ENCODE measurements around the gene SLN. TPM values are rescaled to one million over a fixed set of nuclear protein-coding genes. Genes with fewer than 3 reads are reported as not detected.

The SLN gene
- total RNA-seq, 3 donors from 2014 or later, result not detected

DNA sequence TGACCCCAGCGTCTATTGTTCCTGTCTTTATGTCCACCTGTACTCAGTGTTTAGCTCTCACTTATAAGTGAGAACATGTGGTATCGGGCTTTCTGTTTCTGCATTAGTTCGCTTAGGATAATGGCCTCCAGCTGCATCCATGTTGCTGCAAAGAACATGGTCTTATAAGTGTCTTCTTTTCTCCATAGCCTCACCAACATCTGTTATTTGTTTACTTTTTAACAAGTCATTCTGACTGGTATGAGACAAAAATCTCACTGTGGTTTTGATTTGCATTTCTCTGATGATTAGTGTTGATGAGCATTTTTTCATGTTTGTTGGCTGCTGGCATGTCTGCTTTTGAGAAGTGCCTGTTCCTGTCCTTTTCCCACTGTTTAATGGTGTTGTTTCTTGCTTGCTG, 21.7 kb upstream of the SLN start:
- Mint-ChIP-seq H3K27me3 (ENCODE audit: low read depth) (peaks cover 11% of the 10 kb centered on the region), H3K4me3 (no peak overlapping the region), H3K36me3 (ENCODE audit: insufficient read depth) (no peaks in the 10 kb centered on the region), H3K9me3 (no peaks in the 10 kb centered on the region), H3K4me1 (ENCODE audit: low read depth) (no peaks in the 10 kb centered on the region)
- no peak for DNase-seq
- ATAC-seq, result no peak

DNA sequence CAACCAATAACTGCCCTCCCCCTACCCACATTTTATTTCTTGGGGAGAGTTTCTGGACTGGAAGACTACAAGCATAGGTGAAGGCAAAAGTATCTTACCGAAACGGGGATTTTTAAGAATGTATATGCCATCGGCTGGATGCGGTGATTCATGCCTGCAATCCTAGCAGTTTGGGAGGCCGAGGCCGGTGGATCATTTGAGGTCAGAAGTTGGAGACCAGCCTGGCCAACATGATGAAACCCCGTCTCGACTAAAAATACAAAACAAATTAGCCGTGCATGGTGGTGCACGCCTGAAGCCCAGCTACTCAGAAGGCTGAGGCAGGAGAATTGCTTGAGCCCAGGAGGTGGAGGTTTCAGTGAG, 20.8 kb upstream of the SLN start:
- H3K9me3 Mint-ChIP-seq, result no peaks in the 10 kb centered on the region
- no peak for ATAC-seq

DNA sequence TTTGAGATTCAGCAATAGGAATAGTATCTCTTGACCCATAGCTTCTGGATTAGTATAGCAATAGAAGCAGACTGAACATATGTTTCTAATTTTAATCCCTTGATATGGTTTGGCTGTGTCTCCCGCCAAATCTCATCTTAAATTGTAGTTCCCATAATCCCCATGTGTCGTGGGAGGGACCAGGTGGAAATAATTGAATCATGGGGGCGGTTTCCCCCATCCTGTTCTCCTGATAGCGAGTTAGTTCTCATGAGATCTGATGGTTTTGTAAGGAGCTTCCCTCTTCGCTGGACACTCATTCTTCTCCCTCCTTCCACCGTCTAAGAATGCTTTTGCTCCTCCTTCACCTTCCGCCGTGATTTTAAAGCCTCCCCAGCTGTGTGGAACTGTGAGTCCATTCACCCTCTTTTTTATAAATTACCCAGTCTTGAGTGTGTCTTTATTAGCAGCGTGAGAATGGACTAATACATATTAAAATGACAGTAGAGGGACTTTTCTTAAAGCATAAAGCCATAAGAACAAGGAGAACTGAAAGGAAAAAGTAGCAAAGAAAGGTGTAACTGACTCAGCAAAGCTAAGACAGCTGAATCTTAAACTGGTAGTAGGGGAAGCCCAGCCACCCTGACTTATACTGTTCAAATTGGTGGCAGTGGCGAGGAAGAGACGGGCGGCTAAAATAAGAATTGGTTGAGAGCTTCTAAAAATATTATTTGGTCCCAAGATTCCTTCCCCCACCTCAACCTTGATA, 20.3 kb upstream of the SLN start:
- no peaks in the 10 kb centered on the region for H3K9me3 Mint-ChIP-seq
- H3K27me3 Mint-ChIP-seq (ENCODE audit: low read depth), result peaks cover 14% of the 10 kb centered on the region
- DNase-seq, result no peak
- no peak overlapping the region for H3K4me3 Mint-ChIP-seq
- no peaks in the 10 kb centered on the region for H3K36me3 Mint-ChIP-seq (ENCODE audit: insufficient read depth)
- H3K4me1 Mint-ChIP-seq (ENCODE audit: low read depth), result no peaks in the 10 kb centered on the region
- no peak for ATAC-seq

More for the DNA sequence above, 20.8 kb upstream of the SLN start:
- Mint-ChIP-seq H3K27me3 (ENCODE audit: low read depth) (peaks cover 14% of the 10 kb centered on the region), H3K4me1 (ENCODE audit: low read depth) (no peaks in the 10 kb centered on the region), H3K4me3 (no peak overlapping the region), H3K36me3 (ENCODE audit: insufficient read depth) (no peaks in the 10 kb centered on the region)
- no peak for DNase-seq

DNA sequence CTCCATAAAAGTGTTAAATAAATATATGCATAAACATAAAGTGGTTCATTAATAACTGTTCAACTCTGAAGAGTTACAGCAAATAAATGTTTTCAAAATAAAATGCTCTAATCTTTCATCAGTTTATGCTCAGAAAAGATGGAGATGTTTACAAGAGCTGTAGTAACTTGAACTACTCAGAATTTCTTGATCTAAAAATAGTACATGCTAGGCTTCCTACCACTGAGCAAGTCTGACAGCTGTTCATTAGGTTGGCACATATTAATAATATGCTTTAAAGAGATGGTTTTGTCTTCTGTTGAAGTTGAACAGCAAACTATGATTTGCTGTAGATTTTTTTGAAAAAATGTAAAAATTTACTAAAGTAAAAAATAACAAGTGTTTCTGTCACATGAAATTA, 10.8 kb upstream of the SLN start:
- H3K4me1 Mint-ChIP-seq (ENCODE audit: low read depth), result no peaks in the 10 kb centered on the region
- no peaks in the 10 kb centered on the region for H3K36me3 Mint-ChIP-seq (ENCODE audit: insufficient read depth)
- H3K9me3 Mint-ChIP-seq, result no peaks in the 10 kb centered on the region

DNA sequence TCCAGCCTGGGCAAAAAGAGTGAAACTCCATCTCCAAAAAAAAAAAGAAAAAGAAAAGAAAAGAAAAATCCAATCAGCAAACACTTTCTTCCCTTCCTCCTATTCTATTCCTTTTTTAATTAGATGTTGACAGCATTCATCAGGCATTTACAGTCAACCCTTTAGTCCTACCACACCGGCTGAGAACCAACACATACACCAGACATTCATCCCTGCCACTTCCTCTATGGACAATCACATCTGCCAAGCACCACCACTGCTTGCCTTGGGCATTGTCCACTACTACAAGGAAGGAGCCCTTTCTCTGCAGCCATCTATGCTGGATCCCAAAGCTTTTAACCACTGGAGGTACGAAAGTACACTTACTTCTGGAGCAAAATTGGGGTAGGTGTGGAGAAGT, 9.4 kb upstream of the SLN start:
- ATAC-seq (no peak), DNase-seq (no peak)
- Mint-ChIP-seq H3K4me1 (ENCODE audit: low read depth) (no peaks in the 10 kb centered on the region), H3K9me3 (no peaks in the 10 kb centered on the region), H3K36me3 (ENCODE audit: insufficient read depth) (no peaks in the 10 kb centered on the region), H3K4me3 (no peak overlapping the region), H3K27me3 (ENCODE audit: low read depth) (peaks cover 5% of the 10 kb centered on the region)

More for the DNA sequence above, 10.8 kb upstream of the SLN start:
- Mint-ChIP-seq H3K4me3 (no peak overlapping the region), H3K27me3 (ENCODE audit: low read depth) (peaks cover 3% of the 10 kb centered on the region)
- DNase-seq, result no peak
- no peak for ATAC-seq

DNA sequence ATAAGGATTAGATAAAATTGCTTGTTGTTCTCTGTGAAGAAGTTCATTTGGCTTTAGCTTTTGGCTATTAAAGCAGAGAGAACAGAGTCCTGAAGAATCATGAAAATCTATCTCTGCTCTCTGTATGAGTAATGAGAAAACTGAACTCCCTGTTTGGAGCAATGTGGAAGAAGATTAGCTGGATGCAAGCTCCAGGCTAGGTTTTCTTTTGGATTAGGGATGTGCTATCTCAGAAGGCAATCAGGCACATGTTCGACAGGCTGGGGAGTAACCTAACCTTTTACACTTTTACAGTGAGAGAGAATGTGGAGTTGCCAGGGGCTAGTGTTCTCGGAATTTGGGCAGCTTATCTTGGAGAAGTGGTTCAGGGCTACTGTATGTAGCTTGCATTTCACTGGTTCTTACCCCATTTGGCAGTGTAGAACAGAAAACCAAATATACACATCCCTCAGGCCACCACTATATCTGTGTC, 8.5 kb upstream of the SLN start:
- H3K9me3 Mint-ChIP-seq, result no peaks in the 10 kb centered on the region
- DNase-seq (no peak), ATAC-seq (no peak)
- H3K4me3 Mint-ChIP-seq, result no peak overlapping the region
- no peaks in the 10 kb centered on the region for H3K36me3 Mint-ChIP-seq (ENCODE audit: insufficient read depth)
- peaks cover 8% of the 10 kb centered on the region for H3K27me3 Mint-ChIP-seq (ENCODE audit: low read depth)
- no peaks in the 10 kb centered on the region for H3K4me1 Mint-ChIP-seq (ENCODE audit: low read depth)

DNA sequence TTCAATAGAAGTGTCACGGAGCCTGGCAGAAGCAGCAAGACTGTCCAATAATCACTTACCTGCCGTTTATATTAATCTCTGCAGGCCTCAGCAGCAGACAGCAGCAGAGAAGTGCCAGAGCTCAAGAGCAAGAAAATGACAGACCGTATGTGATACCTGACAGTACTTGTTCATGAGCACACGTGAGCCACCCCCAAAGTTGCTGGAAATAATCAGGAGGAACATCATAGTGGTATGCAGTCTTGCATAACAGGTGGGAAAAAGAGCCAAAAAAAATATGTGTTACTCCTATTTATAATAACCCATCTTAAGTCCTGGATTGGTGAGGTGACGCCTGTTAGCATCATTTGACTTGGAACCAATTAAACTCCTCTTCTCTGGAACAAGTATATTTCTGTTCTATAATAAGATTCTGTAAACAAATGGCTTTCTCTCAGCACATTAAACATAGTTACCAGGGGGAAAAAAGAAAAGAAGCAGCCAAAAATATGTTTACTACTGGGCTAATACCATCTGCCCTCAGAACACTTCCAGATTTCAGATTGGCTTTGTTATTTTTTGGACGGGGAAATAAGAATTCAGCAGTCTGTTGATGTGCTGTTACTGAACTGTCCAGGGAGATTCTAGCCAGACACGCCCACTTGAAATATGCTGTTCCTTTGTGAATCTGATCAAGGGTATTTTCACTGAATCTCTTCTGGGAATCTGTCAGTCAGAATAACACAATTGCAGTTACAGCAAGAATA, 7.9 kb upstream of the SLN start:
- no peaks in the 10 kb centered on the region for H3K9me3 Mint-ChIP-seq
- H3K4me3 Mint-ChIP-seq, result no peak overlapping the region
- no peaks in the 10 kb centered on the region for H3K36me3 Mint-ChIP-seq (ENCODE audit: insufficient read depth)
- peaks cover 10% of the 10 kb centered on the region for H3K27me3 Mint-ChIP-seq (ENCODE audit: low read depth)
- DNase-seq, result no peak
- no peak for ATAC-seq
- no peaks in the 10 kb centered on the region for H3K4me1 Mint-ChIP-seq (ENCODE audit: low read depth)

DNA sequence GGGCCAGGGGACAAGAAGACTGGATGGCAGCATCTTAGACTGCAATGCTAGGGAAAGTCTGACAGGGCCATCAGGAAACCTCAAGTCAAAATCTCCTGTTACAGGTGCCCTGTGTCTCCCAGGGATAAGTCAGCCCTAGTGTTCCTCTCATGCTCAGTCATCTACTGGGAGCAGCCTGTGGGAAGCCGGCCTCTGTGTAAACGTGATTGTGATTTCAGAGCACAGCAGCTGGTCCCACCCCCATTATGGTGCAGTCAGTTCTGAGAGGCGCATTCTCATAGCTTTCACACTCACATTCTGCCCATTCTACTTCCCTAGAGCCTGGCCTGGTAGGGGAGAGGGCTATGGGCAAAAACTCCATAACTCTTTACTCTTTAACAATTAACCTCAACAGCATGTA, 7.2 kb upstream of the SLN start:
- no peak for DNase-seq

DNA sequence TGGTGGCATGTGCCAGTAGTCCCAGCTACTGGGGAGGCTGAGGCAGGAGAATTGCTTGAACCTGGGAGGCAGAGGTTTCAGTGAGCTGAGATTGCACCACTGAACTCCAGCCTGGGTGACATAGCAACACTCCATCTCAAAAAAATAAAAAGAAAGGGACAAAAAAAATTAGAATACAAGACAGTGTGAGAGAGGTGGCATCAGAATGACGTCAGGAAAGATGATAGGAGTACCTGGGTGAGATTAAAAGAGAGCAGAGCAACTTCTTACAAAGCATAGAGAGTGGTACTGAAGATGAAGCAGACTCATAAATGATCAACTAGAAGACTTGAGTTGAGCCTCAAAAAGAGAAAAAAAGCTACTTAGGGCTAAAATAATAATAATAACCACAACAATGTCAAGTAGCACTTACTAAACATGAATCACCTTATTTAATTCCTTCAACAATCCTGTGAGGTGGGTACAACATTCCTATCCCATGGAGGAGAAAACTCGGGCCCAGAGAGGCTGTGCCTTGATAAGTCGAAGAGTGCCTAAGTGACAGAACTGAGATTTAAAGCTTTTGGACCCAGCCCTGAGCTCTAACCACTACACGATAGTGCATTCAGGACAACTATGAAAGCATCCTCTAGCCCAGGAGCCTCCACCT, 5.2 kb upstream of the SLN start:
- Mint-ChIP-seq H3K27me3 (ENCODE audit: low read depth) (peaks cover 23% of the 10 kb centered on the region), H3K4me3 (no peak overlapping the region), H3K4me1 (ENCODE audit: low read depth) (no peaks in the 10 kb centered on the region), H3K9me3 (no peaks in the 10 kb centered on the region), H3K36me3 (ENCODE audit: insufficient read depth) (no peaks in the 10 kb centered on the region)
- DNase-seq (no peak), ATAC-seq (no peak)

More for the DNA sequence above, 7.2 kb upstream of the SLN start:
- Mint-ChIP-seq H3K4me3 (no peak overlapping the region), H3K36me3 (ENCODE audit: insufficient read depth) (no peaks in the 10 kb centered on the region), H3K27me3 (ENCODE audit: low read depth) (peaks cover 14% of the 10 kb centered on the region), H3K4me1 (ENCODE audit: low read depth) (no peaks in the 10 kb centered on the region), H3K9me3 (no peaks in the 10 kb centered on the region)
- ATAC-seq, result no peak

DNA sequence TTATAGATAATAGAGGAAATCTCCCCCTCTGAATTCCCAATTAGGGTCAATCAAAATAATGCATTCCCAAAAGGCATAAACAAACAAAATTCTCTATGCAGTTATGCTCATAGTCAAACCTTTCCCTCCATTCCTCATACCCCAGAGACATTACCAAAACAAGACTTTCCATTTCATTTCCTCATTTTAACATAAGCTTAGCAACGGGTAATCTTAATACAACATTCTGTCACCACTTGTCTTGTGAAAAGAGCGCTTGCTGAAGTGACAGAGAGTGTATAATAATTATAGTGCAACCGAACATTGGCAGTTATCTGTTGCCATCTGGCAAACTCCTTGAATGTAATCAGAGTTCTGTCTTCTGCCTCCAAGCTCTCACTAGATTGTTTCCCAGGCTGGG, 1.2 kb upstream of the SLN start:
- ATAC-seq (no peak), DNase-seq (no peak)
- Mint-ChIP-seq H3K4me1 (ENCODE audit: low read depth) (no peaks in the 10 kb centered on the region), H3K4me3 (no peak overlapping the region), H3K27me3 (ENCODE audit: low read depth) (peaks cover 26% of the 10 kb centered on the region), H3K9me3 (no peaks in the 10 kb centered on the region), H3K36me3 (ENCODE audit: insufficient read depth) (no peaks in the 10 kb centered on the region)

DNA sequence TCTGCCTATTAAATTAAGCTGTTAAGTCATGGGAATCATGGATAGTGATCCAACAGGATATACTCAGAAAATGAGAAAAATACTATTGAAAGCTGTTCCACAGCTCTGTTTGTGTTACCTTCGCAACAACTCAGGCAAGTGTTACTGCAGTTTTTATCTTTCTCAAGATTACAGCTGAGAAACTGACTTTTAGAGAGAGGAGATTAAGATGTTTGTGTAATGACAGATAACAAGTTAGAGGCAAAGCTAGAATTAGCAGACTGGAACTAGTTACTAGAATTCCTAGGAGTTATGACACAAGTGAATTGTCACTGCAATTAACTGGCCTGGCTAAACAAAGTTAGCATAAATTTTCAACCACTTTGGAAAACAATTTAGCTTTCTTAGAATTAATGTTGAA, 1.6 kb downstream of the SLN start:
- Mint-ChIP-seq H3K36me3 (ENCODE audit: insufficient read depth) (no peaks in the 10 kb centered on the region), H3K9me3 (no peaks in the 10 kb centered on the region), H3K4me1 (ENCODE audit: low read depth) (no peaks in the 10 kb centered on the region), H3K4me3 (no peak overlapping the region), H3K27me3 (ENCODE audit: low read depth) (peaks cover 25% of the 10 kb centered on the region)
- DNase-seq (no peak), ATAC-seq (no peak)

DNA sequence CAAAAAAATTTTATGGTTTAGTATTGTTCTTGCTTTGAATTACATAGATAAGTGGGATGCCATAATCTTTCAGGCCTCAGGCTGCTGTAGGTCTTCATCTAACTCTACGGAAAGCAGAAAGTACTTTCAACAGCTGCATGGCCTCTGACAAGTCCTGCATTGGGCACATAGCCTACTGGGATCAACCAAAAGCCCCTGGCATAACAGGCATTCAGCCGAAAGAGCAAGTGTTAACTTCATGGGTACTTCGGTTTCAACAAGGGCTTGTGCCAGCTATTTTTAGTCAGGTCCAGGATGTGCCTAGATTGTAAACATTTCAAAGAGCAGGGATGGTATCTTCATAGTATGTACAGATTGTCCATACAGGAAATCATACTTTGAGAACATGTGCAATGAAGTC, 3.1 kb downstream of the SLN start:
- ATAC-seq, result no peak
- Mint-ChIP-seq H3K4me3 (no peak overlapping the region), H3K9me3 (no peaks in the 10 kb centered on the region), H3K4me1 (ENCODE audit: low read depth) (no peaks in the 10 kb centered on the region), H3K36me3 (ENCODE audit: insufficient read depth) (no peaks in the 10 kb centered on the region), H3K27me3 (ENCODE audit: low read depth) (peaks cover 22% of the 10 kb centered on the region)
- no peak for DNase-seq

DNA sequence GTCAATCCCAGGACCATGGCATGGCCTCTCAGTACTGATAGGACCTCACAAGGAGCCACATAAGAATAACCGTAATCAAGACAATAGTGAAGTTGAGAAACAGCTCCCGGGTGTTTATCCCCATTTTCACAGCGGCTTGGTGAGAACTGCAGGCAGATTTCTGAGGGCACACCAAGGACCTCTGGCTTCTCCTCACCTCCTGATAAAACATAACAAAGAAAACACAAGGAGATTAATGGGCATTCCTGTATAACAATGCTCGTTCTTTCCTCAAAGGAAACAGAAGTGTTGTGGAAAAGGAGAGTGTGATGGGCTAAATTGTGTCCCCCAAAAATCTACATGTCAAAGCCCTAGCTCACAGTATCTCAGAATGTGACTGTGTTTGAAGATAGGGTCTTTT, 4.0 kb downstream of the SLN start:
- peaks cover 23% of the 10 kb centered on the region for H3K27me3 Mint-ChIP-seq (ENCODE audit: low read depth)
- H3K36me3 Mint-ChIP-seq (ENCODE audit: insufficient read depth), result no peaks in the 10 kb centered on the region
- no peak for DNase-seq
- no peaks in the 10 kb centered on the region for H3K4me1 Mint-ChIP-seq (ENCODE audit: low read depth)
- no peaks in the 10 kb centered on the region for H3K9me3 Mint-ChIP-seq
- H3K4me3 Mint-ChIP-seq, result no peak overlapping the region
- no peak for ATAC-seq

DNA sequence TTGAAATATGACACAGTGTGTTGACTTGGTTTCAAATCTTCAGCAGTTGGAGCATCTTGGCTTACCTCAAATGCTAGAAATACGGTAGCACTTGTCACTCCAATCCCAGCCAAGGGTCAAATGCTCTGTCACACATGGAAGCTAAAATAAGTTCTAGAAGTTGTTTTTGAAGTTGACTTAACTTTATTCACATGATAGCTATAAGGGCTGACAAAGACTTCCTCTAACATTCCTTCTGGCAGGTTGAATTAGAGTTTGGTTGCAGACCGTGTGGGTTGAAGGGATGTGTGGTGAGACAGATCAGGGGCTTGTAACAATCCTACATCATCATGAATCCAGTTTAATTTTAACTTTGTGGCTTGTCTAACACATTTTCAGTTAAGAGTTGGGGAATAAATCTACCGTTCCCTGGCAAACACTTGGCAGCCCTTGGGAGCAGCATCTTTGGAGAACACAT, 4.6 kb downstream of the SLN start:
- Mint-ChIP-seq H3K9me3 (no peaks in the 10 kb centered on the region), H3K27me3 (ENCODE audit: low read depth) (peaks cover 19% of the 10 kb centered on the region), H3K4me1 (ENCODE audit: low read depth) (no peaks in the 10 kb centered on the region), H3K4me3 (no peak overlapping the region), H3K36me3 (ENCODE audit: insufficient read depth) (no peaks in the 10 kb centered on the region)
- DNase-seq, result no peak
- no peak for ATAC-seq

DNA sequence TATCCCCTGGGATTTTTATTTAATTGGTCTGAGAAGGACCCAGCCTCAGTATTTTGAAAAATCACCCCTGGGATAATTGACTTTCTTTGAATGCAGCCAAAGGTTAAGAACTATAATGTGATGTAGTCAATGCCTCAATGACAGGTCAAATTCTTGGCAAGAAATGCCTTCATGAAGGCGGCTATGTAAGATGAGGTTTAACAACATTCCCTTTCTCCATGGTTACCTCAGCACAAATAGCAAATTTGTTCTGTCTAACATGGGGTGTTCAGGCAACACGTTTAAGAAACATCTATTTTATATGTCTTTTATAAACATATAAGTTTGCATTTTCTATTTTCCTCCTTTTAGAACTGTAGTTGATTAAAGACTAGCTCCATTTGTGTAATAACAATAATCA, 5.3 kb downstream of the SLN start:
- DNase-seq, result no peak
- no peaks in the 10 kb centered on the region for H3K9me3 Mint-ChIP-seq
- peaks cover 19% of the 10 kb centered on the region for H3K27me3 Mint-ChIP-seq (ENCODE audit: low read depth)
- no peak for ATAC-seq
- no peak overlapping the region for H3K4me3 Mint-ChIP-seq
- H3K36me3 Mint-ChIP-seq (ENCODE audit: insufficient read depth), result no peaks in the 10 kb centered on the region
- no peaks in the 10 kb centered on the region for H3K4me1 Mint-ChIP-seq (ENCODE audit: low read depth)

All from activated T-cell treated with anti-CD3 and anti-CD28 coated beads, Interleukin-2, amount 50 U/mL, for 4 hours (primary cell).